MG63 (cell line): ENCODE measurements around the gene CGREF1. TPM values are rescaled to one million over a fixed set of nuclear protein-coding genes. Genes with fewer than 3 reads are reported as not detected.
"Not testable (repeated sequence)": the region's sequence is repeated elsewhere in the genome, so short reads cannot be mapped to it uniquely, and the experiment has no call there.

Source experiments
- DNase-seq: peaks from one replicate; pipeline ENCODE4 v3.0.0-alpha.2; 2020
- H3K27me3 ChIP-seq: fragments of 250-450 bp; sonication (Bioruptor Pico); 2 replicates; pipeline ENCODE4 v1.5.1; 2020; ENCODE audit warnings: mild to moderate bottlenecking, moderate library complexity
- H3K36me3 ChIP-seq: fragments of 250-450 bp; sonication (Bioruptor Pico); 2 replicates; pipeline ENCODE4 v1.5.1; 2020; ENCODE audit warnings: mild to moderate bottlenecking, moderate library complexity
- H3K4me3 ChIP-seq: fragments of 250-450 bp; sonication (Bioruptor Pico); 2 replicates; pipeline ENCODE4 v1.5.1; 2020; ENCODE audit warnings: mild to moderate bottlenecking, moderate library complexity
- H3K9me3 ChIP-seq: fragments of 250-450 bp; sonication (Bioruptor Pico); 2 replicates; pipeline ENCODE4 v1.5.1; 2020; ENCODE audit warnings: mild to moderate bottlenecking, moderate library complexity
- total RNA-seq: library from RNA; depleted of rRNA; stranded (reverse); fragments of >200 nt; shearing (Covaris generic); gene quantifications from 2 replicates; pipeline ENCODE4 v1.2.3, GENCODE V29; 2014; ENCODE audit warnings: low replicate concordance

CGREF1 gene
- total RNA-seq, 1 experiment from 2014 or later: 29.1 TPM

GRCh38 chr2:27125104-27125503 is 6.2 kb upstream of the CGREF1 start:
- Histone ChIP-seq H3K9me3 (no peaks in the 10 kb centered on the region), H3K27me3 (no peaks in the 10 kb centered on the region), H3K36me3 (no peaks in the 10 kb centered on the region), H3K4me3 (no peak overlapping the region)
- DNase-seq: no peak

GRCh38 chr2:27123302-27124150 is 4.6 kb upstream of the CGREF1 start, which contains the start of gene ABHD1:
Gene ABHD1, plus strand, starts transcription at chr2:27123815. Its CDS starts 134 bp downstream, at chr2:27123949.
- H3K4me3 ChIP-seq: 0 out of 2 replicates have a peak within 1 kb of the TSS, but pooled peaks have one; percentile 17
- H3K36me3 ChIP-seq: no peaks in the 10 kb centered on the region
- DNase-seq: no peak
- H3K27me3 ChIP-seq: no peaks in the 10 kb centered on the region
- no peaks in the 10 kb centered on the region for H3K9me3 ChIP-seq

GRCh38 chr2:27122791-27123190 is 3.9 kb upstream of the CGREF1 start:
- no peak for DNase-seq
- no peaks in the 10 kb centered on the region for H3K27me3 ChIP-seq
- H3K36me3 ChIP-seq: no peaks in the 10 kb centered on the region
- H3K9me3 ChIP-seq: no peaks in the 10 kb centered on the region
- H3K4me3 ChIP-seq: no peak overlapping the region

- Histone ChIP-seq H3K4me3 (no peak overlapping the region), H3K27me3 (no peaks in the 10 kb centered on the region), H3K9me3 (no peaks in the 10 kb centered on the region), H3K36me3 (no peaks in the 10 kb centered on the region)
- no peak for DNase-seq
Observed at GRCh38 chr2:27121906-27122305, 3.0 kb upstream of the CGREF1 start.

- peak overlapping the region; percentile 40 for H3K4me3 ChIP-seq
- DNase-seq, H3K36me3 ChIP-seq, H3K27me3 ChIP-seq, H3K9me3 ChIP-seq: not testable (repeated sequence)
Observed at GRCh38 chr2:27119330-27119670, 372 bp upstream of the CGREF1 start.

GRCh38 chr2:27117995-27118524 is 868 bp downstream of the CGREF1 start:
- no peaks in the 10 kb centered on the region for H3K27me3 ChIP-seq
- no peak for DNase-seq
- H3K9me3 ChIP-seq: no peaks in the 10 kb centered on the region
- peak overlapping the region; percentile 56 for H3K4me3 ChIP-seq
- no peaks in the 10 kb centered on the region for H3K36me3 ChIP-seq

GRCh38 chr2:27115519-27115918 is 3.4 kb downstream of the CGREF1 start:
- Histone ChIP-seq H3K4me3 (no peak overlapping the region), H3K36me3 (no peaks in the 10 kb centered on the region), H3K27me3 (no peaks in the 10 kb centered on the region), H3K9me3 (no peaks in the 10 kb centered on the region)
- no peak for DNase-seq

- not testable (repeated sequence) for H3K27me3 ChIP-seq, DNase-seq, H3K4me3 ChIP-seq, H3K9me3 ChIP-seq, H3K36me3 ChIP-seq
Observed at GRCh38 chr2:27111392-27112078, 7.4 kb downstream of the CGREF1 start.

- not testable (repeated sequence) for H3K36me3 ChIP-seq, H3K4me3 ChIP-seq, H3K9me3 ChIP-seq, H3K27me3 ChIP-seq, DNase-seq
Observed at GRCh38 chr2:27110603-27111352, 8.2 kb downstream of the CGREF1 start.

GRCh38 chr2:27109083-27109482 is 9.8 kb downstream of the CGREF1 start:
- Histone ChIP-seq H3K9me3 (no peaks in the 10 kb centered on the region), H3K27me3 (no peaks in the 10 kb centered on the region), H3K36me3 (no peaks in the 10 kb centered on the region), H3K4me3 (no peak overlapping the region)
- DNase-seq: no peak

GRCh38 chr2:27108221-27108620 is 10.7 kb downstream of the CGREF1 start:
- Histone ChIP-seq H3K4me3 (no peak overlapping the region), H3K27me3 (no peaks in the 10 kb centered on the region), H3K9me3 (no peaks in the 10 kb centered on the region), H3K36me3 (no peaks in the 10 kb centered on the region)
- no peak for DNase-seq

- no peak for DNase-seq
- H3K27me3 ChIP-seq: no peaks in the 10 kb centered on the region
- no peaks in the 10 kb centered on the region for H3K36me3 ChIP-seq
Observed at GRCh38 chr2:27105981-27106380, 12.9 kb downstream of the CGREF1 start.

GRCh38 chr2:27102329-27102728 is 16.6 kb downstream of the CGREF1 start:
- DNase-seq: no peak
- Histone ChIP-seq H3K4me3 (no peak overlapping the region), H3K36me3 (no peaks in the 10 kb centered on the region), H3K27me3 (no peaks in the 10 kb centered on the region), H3K9me3 (no peaks in the 10 kb centered on the region)

More at GRCh38 chr2:27105981-27106380, 12.9 kb downstream of the CGREF1 start:
- Histone ChIP-seq H3K9me3 (no peaks in the 10 kb centered on the region), H3K4me3 (no peak overlapping the region)

- Histone ChIP-seq H3K36me3 (no peaks in the 10 kb centered on the region), H3K9me3 (no peaks in the 10 kb centered on the region), H3K4me3 (no peak overlapping the region), H3K27me3 (no peaks in the 10 kb centered on the region)
- no peak for DNase-seq
Observed at GRCh38 chr2:27100036-27100435, 18.9 kb downstream of the CGREF1 start.

GRCh38 chr2:27099334-27099955 is 19.5 kb downstream of the CGREF1 start:
- Histone ChIP-seq H3K4me3 (no peak overlapping the region), H3K9me3 (no peaks in the 10 kb centered on the region), H3K36me3 (no peaks in the 10 kb centered on the region), H3K27me3 (no peaks in the 10 kb centered on the region)
- no peak for DNase-seq

GRCh38 chr2:27097341-27097740 is 21.6 kb downstream of the CGREF1 start:
- no peak for DNase-seq
- Histone ChIP-seq H3K27me3 (no peaks in the 10 kb centered on the region), H3K36me3 (no peaks in the 10 kb centered on the region), H3K9me3 (no peaks in the 10 kb centered on the region), H3K4me3 (no peak overlapping the region)
